Raji (cell line): ENCODE results near the gene STXBP5.

Source experiments
- POLR2A ChIP-seq: IDR thresholded peaks from 2 replicates; pipeline ENCODE4 v1.6.1; 2011; ENCODE audit warnings: low read depth, low read length, control low read depth; ENCODE audit not compliant: insufficient read depth

STXBP5 gene

DNA sequence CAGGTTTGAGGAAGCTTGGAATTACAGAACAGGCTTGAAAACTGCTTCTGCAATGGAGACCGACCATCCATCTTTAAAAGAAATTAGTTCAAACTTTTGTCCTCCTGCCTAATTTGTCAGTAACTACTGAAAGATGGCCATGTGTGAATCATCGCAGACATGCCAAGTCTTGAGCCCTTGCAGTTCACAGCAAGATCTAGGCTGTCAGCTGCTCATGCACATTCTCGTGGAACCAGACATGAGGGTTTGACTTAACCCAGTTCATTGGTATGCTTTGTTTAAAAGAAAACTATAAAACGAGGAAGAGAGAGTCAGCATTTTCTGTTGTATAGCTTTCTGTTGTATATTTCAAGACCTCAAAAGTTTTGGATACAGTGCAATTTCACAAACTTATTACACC is 230.3 kb downstream of the STXBP5 start:
- no peak for TF ChIP-seq POLR2A

DNA sequence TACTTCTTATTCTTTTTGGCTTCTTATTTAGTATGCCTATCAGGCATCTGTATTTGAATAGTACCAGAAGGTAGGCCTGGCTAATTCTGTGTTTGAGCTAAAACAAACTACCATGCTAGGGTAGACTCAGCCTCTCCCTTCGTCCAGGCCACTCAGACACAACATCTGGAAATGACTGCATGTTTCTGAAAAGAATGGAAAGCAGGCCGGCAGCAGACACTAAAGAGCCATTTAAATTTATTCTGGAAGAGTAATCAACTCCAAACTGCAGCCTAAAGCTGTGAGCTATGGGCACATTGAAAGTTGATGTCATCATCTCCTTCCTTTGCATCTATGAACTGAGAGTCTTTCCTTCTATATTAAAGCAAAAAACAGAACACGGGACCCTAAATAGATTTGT is 233.4 kb downstream of the STXBP5 start:
- no peak for TF ChIP-seq POLR2A

DNA sequence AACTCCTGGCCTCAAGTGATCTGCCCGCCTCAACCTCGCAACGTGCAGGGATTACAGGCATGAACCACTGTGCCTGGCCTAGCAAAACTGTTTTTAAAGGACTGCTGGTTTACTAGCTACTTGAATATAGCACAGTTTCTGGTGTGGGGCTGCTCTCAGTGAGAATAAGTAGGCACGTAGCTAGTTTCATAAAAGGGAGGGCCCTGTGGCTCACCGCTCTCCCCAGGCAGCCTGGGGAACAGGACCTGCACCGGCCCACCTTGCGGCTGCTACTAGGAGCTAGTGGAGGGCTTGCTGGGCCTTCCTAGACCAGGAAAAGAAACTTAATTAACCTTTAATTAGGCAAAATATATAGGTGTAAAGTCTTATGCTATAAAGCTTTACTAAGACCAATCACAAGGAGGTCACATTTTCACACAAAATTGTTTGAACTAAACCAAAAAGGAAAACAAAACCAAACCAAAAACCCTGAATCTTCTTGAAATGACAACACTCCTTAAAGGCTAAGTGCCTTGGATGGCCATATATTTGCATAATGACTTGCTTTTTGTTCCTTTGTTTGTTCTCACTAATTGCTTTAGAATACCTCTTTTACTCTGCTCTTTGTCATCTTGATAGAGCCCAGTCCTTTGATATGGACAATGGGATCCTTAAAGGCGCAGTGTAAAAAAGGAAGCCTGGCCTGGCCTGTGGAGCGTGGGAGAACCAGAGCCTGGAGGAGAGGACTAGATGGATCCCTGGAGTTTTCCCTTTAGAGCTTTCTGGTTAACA is 234.7 kb downstream of the STXBP5 start:
- no peak for TF ChIP-seq POLR2A
